Left ventricle myocardium inferior (tissue), 1 donor: ENCODE measurements around the gene CTDSP1. TPM values are rescaled to one million over a fixed set of nuclear protein-coding genes. Genes with fewer than 3 reads are reported as not detected.

Experiments
- DNase-seq: peaks from one replicate; pipeline ENCODE4 v3.0.0-alpha.2; 2020
- H3K27ac ChIP-seq: fragments of 200-600 bp; replicated peaks from 2 replicates; pipeline ENCODE4 v1.8.0; 2021
- H3K27me3 ChIP-seq: fragments of 200-600 bp; 2 replicates; pipeline ENCODE4 v1.8.0; 2021; ENCODE audit warnings: low read depth
- H3K36me3 ChIP-seq: fragments of 200-600 bp; 2 replicates; pipeline ENCODE4 v1.8.0; 2021
- H3K4me1 ChIP-seq: fragments of 200-600 bp; 2 replicates; pipeline ENCODE4 v1.8.0; 2021
- H3K4me3 ChIP-seq: fragments of 200-600 bp; 2 replicates; pipeline ENCODE4 v1.8.0; 2021; ENCODE audit warnings: mild to moderate bottlenecking, moderate library complexity
- H3K9me3 ChIP-seq: fragments of 200-600 bp; replicated peaks from 2 replicates; pipeline ENCODE4 v1.8.0; 2021
- CTCF ChIP-seq: fragments of 200-600 bp; IDR thresholded peaks from 2 replicates; pipeline ENCODE4 v1.8.0; 2021; ENCODE audit warnings: antibody characterized with exemption, mild to moderate bottlenecking, borderline replicate concordance
- intact Hi-C: fragments of 100-400 bp; cut with micrococcal nuclease; formaldehyde crosslinking; loops from one replicate; pipeline ENCODE4 v1.11.0; 2022
- total RNA-seq: library from RNA; stranded (reverse); fragmentation: NEBNext Ultra II Directional; extraction: Animal tissue kit (Norgen Biotek cat#: 25700); gene quantifications from one replicate; pipeline ENCODE4 v1.2.1, GENCODE V29; 2021
- donor health status: DM: no; HTN: yes; CAD: no; lungs with severe emphysema.

CTDSP1 gene
- total RNA-seq, 1 donor from 2014 or later, result 81.5 TPM

GRCh38 chr2:218367415-218368149, 32.1 kb upstream of the CTDSP1 start:
- Histone ChIP-seq H3K27ac (peak overlapping the region; percentile 96), H3K9me3 (peaks cover 7% of the 10 kb centered on the region), H3K4me1 (peaks cover 21% of the 10 kb centered on the region), H3K4me3 (peak overlapping the region; percentile 76), H3K27me3 (no peaks in the 10 kb centered on the region), H3K36me3 (no peaks in the 10 kb centered on the region)
- no peak for TF ChIP-seq CTCF
- DNase-seq, result peak; percentile 93
- intact Hi-C loops, result no loop called here

GRCh38 chr2:218368150-218368528, 31.5 kb upstream of the CTDSP1 start:
- no peaks in the 10 kb centered on the region for H3K27me3 ChIP-seq
- TF ChIP-seq CTCF, result no peak
- peak overlapping the region; percentile 96 for H3K27ac ChIP-seq
- intact Hi-C loops, result no loop called here
- peaks cover 7% of the 10 kb centered on the region for H3K9me3 ChIP-seq
- H3K4me1 ChIP-seq, result peaks cover 21% of the 10 kb centered on the region
- peak overlapping the region; percentile 76 for H3K4me3 ChIP-seq
- DNase-seq, result no peak
- H3K36me3 ChIP-seq, result no peaks in the 10 kb centered on the region

GRCh38 chr2:218368621-218369153, 31.0 kb upstream of the CTDSP1 start:
- H3K36me3 ChIP-seq, result no peaks in the 10 kb centered on the region
- peak overlapping the region; percentile 76 for H3K4me3 ChIP-seq
- DNase-seq, result no peak
- peaks cover 21% of the 10 kb centered on the region for H3K4me1 ChIP-seq
- H3K9me3 ChIP-seq, result peaks cover 7% of the 10 kb centered on the region
- H3K27me3 ChIP-seq, result no peaks in the 10 kb centered on the region
- intact Hi-C loops, result no loop called here
- peak overlapping the region; percentile 96 for H3K27ac ChIP-seq
- no peak for TF ChIP-seq CTCF

- DNase-seq, result no peak
- Histone ChIP-seq H3K4me3 (no peak overlapping the region), H3K36me3 (no peaks in the 10 kb centered on the region), H3K4me1 (peaks cover 21% of the 10 kb centered on the region), H3K9me3 (peaks cover 7% of the 10 kb centered on the region), H3K27me3 (no peaks in the 10 kb centered on the region), H3K27ac (peak overlapping the region; percentile 96)
- no peak for TF ChIP-seq CTCF
- intact Hi-C loops, result no loop called here
These were observed 30.3 kb upstream of the CTDSP1 start for GRCh38 chr2:218369330-218369729.

GRCh38 chr2:218370410-218371063, 29.1 kb upstream of the CTDSP1 start:
- peak; percentile 41 for DNase-seq
- no peak for TF ChIP-seq CTCF
- intact Hi-C loops, result no loop called here

More at GRCh38 chr2:218370410-218371063, 29.1 kb upstream of the CTDSP1 start:
- peaks cover 7% of the 10 kb centered on the region for H3K9me3 ChIP-seq
- H3K4me3 ChIP-seq, result no peak overlapping the region
- H3K36me3 ChIP-seq, result no peaks in the 10 kb centered on the region
- H3K27ac ChIP-seq, result peak overlapping the region; percentile 96
- peaks cover 21% of the 10 kb centered on the region for H3K4me1 ChIP-seq
- H3K27me3 ChIP-seq, result no peaks in the 10 kb centered on the region
